CD4-positive, alpha-beta T cell treated with Interleukin-17A for 1 hour (primary cell): Measurements from ENCODE around the gene PDYN.

Experiments used
- DNase-seq: peaks from one replicate; pipeline ENCODE4 v3.0.0-alpha.2; 2020

Gene PDYN

GRCh38 chr20:1992359-1993110 is 1.3 kb downstream of the PDYN start:
- no peak for DNase-seq

DNA sequence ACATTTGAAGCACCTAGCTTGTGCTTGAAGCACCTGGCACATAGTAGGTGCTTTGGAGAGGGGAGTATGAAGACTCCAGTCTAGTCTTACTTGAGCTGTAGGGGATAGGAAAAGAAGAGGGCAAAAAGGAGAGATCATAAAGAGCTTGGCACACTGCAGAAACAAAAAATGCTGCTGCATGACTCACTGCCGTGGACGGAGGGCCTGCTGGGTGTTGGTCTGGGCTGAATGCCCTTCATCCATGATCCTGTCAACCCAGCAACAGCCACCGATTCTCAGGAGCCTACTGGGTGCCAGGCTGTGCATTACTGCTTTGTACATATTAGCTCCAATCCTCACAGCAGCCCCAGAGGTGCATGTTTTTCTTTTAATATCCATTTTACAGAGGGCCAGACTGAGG is 6.0 kb downstream of the PDYN start:
- no peak for DNase-seq

DNA sequence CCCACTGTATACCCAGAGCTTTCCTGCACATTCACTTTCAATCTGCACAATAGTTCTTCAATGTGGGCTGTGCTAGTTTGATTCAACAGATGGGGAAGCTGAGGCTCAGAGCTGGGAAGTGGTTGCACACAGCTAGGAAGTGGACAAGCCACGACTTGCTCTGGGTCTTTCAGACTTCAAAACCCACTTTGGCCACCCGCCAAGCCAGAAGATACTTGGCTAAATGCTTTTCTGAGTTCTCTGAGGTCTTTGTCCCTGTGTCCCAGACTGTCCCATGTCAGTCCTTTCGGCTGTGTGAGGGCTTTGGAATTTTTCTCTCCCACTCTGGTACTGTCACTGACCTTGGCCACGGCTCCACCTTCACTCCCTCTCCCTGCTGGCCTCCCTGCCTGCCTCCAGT is 10.6 kb downstream of the PDYN start:
- no peak for DNase-seq

DNA sequence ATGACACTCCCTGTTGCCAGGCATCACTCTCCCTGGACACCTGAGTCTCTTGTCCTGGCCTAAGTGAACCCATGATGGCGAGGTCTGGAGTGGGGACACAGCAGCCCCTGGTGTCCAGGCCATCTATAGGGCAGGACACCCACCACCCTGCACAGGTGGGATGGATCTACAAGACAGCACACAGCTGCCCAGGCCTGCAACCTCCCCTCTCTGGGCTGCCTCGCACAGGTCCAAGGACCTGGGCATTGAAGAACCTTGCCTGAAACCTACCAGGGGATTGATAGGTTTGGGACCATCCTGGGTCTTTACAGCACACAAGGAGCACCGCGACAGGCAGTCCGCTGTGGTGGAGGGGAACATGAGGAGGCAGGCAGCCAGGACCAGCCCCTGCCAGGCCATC is 11.2 kb downstream of the PDYN start:
- DNase-seq = no peak

DNA sequence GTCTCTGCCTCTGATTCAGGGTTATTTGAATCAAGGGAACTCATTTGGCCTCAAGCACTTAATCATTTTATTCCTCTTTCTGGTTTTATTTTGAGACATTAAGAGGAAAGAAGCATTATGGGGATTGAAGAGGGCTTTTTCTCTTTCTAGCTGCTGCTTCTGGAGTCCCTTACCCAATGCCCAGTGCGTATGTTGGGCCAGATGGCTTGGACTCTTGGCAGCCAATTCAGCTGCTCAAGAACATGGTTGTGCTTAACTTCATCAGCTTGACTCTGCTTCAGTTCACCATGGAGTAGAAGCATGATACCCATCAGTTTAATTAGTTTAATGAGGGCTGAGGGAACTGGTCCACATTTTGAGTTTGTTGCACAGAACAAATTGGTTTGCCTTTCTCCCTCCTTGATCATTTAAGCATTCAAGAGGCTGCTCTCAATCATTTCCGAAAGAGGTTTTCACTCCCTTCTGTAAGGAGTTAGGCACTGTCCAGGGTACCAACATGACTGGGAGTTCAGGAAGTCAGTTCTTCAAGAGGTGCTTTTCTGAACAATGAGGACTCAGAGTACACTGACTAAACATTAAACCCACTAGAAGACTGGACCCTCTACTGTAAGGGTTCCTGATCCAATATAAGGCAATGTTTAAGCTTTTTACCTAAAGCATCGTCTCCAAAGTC is 14.6 kb downstream of the PDYN start:
- no peak for DNase-seq

DNA sequence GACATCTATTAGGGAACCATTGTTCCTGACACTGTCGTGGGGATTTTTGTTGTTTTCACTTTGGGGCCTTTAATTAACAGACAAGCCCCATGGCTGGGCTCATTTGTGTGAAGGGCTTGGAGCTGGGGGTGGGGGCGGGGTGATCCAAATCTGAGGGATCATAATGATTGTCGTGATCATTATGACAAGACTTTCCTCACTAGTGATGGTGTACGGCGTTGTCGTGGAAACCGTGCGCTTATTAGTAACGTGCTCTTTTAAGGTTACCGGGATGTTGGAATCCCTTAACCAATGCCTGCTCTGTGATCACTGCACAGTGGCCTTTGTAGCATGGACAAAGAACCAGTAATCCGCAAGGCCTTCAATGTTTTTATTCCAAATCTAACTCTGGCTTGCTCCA is 18.6 kb downstream of the PDYN start:
- no peak for DNase-seq

DNA sequence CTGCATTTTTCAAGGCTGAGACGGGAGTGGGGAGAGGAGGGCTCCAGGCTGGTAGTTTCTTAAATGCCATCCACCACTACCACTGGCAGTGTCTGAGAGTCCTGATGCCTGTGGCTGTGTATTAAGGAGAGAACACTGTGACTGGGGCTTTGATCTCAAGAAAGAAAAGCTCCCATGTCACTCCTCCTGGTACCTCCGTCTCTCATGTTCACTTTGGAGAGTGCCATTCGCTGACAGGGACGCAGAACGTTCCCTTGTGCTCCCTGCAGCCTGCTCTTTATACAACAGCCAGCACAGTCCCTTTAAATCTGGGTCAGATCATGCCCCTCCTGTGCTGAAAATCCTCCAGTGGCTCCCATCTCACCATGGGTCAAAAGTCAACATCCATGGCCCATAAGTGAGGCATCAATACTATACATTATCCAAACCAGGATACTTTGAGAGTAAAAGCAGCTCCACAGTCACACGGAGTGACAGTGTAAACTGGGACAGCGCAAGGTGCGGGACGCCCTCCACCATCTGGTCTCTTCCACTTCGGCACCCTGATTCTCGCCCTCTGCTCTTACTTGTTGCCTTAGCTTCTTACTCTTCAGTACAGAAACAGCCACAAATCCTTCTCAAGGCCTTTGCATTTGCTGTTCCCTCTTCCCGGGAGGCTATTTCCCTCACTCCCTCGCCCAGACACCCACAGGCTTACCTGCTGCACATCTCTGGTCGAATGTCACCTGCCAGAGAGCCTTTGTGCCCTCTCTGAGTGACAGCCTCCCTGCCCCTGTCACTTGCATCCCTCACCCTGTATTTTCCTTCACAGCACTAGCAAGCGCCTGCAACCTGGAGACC is 20.0 kb downstream of the PDYN start:
- DNase-seq = no peak

- no peak for DNase-seq
Observed at GRCh38 chr20:1971893-1972586, 21.8 kb downstream of the PDYN start.

- DNase-seq = no peak
Observed at GRCh38 chr20:1968964-1969363, 24.9 kb downstream of the PDYN start.

DNA sequence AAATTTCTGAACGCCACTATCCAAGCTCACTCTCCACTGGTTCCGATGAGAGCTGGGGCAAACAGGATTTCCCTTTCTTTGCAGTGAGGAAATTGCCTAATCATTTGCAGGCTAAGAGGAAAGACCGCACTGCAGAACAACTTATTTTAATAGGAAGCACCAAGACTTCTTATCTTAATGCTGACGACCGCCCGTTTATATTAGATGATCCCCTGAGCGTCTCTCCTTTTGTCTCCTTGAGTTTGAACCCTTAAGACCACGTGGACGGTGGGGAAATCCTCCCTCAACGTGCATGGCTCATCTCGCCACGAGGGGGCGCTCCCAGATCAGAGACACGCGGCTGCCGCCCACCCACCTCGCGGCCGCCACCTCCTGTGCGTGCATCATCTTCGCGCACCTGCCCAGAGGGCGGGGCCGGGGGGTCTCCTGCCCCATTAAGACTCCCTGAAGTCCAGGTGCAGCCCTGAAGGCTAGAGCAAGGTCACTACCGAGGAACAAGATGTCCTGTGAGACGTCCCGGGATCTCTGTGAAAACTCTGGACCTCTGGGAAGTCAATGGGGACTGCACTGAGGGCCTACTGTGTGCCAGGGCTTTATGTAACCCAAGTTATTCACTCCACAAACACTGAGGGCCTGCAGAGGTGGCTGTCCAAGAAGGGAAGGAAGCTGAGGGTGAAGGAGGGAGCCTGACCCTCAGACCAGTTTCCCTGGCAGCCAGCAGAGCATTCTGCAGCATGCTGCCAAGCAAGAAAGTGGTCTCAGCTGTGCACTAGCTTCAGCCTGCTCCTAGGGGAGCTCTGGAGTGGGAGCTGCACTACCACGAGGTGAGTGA is 28.1 kb downstream of the PDYN start:
- DNase-seq = peak; percentile 63

GRCh38 chr20:1964659-1965405 is 29.0 kb downstream of the PDYN start:
- no peak for DNase-seq

DNA sequence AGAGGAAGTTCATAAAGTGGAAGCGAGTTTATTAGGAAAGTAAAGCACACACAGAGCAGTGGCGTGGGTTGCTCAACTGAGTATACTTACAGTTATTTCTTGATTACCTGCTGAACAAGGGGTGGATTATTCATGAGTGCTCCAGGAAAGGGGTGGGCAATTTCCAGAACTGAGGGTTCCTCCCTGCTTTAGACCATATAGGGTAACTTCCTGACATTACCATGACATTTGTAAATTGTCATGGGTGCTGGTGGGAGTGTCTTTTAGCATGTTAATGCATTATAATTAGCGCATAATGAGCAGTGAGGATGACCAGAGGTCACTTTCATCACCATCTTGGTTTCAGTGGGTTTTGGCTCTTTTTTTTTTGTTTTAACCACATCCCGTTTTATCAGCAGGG is 29.8 kb downstream of the PDYN start:
- no peak for DNase-seq

GRCh38 chr20:1961374-1961773 is 32.5 kb downstream of the PDYN start:
- DNase-seq = no peak

GRCh38 chr20:1959156-1959555 is 34.7 kb downstream of the PDYN start:
- DNase-seq = no peak

GRCh38 chr20:1958426-1958825 is 35.4 kb downstream of the PDYN start:
- DNase-seq = no peak

- DNase-seq = no peak
Observed at GRCh38 chr20:1955217-1955616, 38.6 kb downstream of the PDYN start.

- DNase-seq = no peak
Observed at GRCh38 chr20:1953621-1954020, 40.2 kb downstream of the PDYN start.

GRCh38 chr20:1952737-1953530 is 40.9 kb downstream of the PDYN start:
- no peak for DNase-seq

DNA sequence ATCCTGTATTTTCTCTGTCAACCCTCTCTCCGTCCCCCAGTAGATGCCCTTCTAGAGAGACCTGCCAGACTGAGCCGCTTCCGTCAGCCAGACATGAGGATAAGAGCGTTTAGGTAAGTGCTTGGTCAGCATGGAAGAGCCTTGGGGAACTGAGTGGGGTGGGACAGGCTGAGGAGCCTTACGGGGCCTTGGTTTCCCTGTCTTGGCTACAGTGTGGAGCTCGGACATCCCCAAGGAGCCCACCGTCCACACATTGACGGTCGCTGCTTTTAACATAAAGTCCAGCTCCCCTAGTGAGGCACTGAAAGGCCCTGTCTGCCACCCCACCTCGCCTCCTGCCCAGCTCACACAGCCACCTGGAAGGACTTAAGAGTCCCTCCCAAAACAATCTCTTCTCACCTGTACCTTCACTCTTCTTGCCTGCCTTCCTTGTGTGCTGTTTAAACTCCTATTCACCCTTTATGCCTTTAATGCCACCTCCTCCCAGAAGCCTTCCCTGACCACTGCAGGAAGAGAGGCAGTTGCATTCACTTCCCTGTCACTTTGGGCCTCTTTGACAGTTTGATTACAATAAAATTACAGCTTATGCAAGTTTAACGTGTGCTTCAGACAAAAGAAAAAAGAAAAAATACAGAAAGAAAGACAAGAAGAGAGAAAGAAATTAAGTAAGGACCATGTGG is 42.3 kb downstream of the PDYN start:
- DNase-seq = no peak

GRCh38 chr20:1950836-1951235 is 43.0 kb downstream of the PDYN start:
- no peak for DNase-seq
